SU-DHL-6 (cell line): ENCODE data around the gene C2CD2L.

Source experiments
- CTCF ChIP-seq: fragments of 200-600 bp; sonication (generic); IDR thresholded peaks from one replicate; pipeline ENCODE4 v1.5.1; 2017; ENCODE audit warnings: antibody characterized with exemption, mild to moderate bottlenecking, low read length, moderate library complexity; ENCODE audit not compliant: insufficient read depth, poor library complexity, severe bottlenecking
- EZH2phosphoT487 ChIP-seq: fragments of 200-600 bp; sonication (generic), shearing (Covaris generic); conservative IDR thresholded peaks from 2 replicates; pipeline ENCODE4 v1.6.1; 2018; ENCODE audit warnings: mild to moderate bottlenecking, antibody characterized with exemption, low read length, moderate library complexity, mixed read lengths

DNA sequence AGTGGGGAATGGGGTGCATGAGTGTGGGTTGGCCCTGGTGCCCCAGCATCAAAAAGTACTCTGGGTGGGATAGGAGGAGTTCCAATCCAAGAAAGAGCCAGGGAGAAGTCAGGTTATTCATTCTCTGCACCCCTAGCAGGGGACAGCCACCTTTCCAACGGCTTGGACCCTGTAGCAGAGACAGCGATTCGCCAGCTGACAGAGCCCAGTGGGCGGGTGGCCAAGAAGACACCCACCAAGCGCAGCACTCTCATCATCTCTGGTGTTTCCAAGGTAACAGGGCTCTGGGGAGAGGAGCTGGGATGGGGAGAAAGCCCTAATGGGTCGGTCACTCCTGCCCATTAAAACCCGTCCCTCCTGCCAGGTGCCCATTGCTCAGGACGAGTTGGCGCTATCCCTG lies 6.6 kb downstream of the C2CD2L start:
- TF ChIP-seq CTCF (no peak), EZH2phosphoT487 (no peak)
